ENCODE measurements around the gene ARL14. TPM values are rescaled to one million over a fixed set of nuclear protein-coding genes. Genes with fewer than 3 reads are reported as not detected.

The ARL14 gene
- total RNA-seq = 0.13 and 0.26 TPM in 2 replicates

DNA sequence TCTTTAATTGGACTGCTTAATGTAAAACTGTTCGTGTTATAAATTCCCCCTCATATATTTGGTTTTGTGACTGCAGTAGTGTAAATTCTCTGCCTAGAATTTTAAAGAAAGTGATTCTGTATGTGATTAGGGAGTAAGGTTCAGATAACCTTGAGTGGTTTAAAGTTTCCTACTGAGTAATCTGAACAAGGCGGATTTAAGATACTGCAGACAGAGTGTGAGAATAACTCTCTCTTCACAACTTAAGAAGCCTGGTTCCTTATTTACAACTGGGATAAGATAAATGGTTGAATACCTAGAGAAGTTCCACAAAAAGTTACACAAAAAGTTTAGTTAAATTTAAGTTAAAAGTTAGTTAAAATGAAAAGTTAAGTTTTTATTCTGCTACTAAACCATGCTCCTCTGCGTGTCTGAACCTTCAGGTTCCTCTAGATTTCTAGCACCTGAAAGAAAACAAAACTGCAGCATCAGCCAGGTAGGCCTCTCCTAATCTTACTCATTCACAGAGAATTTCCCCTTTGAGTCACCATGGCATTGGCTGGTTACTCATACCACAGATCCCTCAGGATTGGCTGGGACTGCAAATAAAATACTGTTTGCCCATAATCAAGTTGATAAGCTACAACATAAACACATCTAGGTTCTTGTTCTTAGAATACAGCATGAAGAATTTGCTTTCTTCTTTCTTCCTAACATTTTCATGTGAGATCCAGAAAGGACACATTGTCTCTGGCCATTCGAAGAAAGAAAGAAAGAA is at the start of gene ARL14:
Gene ARL14 (plus strand): TSS at position 614 of the 757 bp plus-strand sequence. CDS start 187 bp downstream, outside the sequence.
- peak; percentile 98 for DNase-seq (ENCODE audit: low read depth)
- no peak for FAIRE-seq
- H3K36me3 ChIP-seq (ENCODE audit: control insufficient read depth, insufficient read depth, low read length) = no peaks in the 10 kb centered on the region
- no peaks in the 10 kb centered on the region for H3K27me3 ChIP-seq (ENCODE audit: control insufficient read depth, insufficient read depth, low read length)
- TF ChIP-seq, protein P1, sequence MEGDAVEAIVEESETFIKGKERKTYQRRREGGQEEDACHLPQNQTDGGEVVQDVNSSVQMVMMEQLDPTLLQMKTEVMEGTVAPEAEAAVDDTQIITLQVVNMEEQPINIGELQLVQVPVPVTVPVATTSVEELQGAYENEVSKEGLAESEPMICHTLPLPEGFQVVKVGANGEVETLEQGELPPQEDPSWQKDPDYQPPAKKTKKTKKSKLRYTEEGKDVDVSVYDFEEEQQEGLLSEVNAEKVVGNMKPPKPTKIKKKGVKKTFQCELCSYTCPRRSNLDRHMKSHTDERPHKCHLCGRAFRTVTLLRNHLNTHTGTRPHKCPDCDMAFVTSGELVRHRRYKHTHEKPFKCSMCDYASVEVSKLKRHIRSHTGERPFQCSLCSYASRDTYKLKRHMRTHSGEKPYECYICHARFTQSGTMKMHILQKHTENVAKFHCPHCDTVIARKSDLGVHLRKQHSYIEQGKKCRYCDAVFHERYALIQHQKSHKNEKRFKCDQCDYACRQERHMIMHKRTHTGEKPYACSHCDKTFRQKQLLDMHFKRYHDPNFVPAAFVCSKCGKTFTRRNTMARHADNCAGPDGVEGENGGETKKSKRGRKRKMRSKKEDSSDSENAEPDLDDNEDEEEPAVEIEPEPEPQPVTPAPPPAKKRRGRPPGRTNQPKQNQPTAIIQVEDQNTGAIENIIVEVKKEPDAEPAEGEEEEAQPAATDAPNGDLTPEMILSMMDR (IDR thresholded peaks at IDR 0.05; ENCODE audit: insufficient read depth, low read length, severe bottlenecking) = no peak
- H3K4me3 ChIP-seq (ENCODE audit: low read depth, low read length) = no peak within 1 kb of the TSS

DNA sequence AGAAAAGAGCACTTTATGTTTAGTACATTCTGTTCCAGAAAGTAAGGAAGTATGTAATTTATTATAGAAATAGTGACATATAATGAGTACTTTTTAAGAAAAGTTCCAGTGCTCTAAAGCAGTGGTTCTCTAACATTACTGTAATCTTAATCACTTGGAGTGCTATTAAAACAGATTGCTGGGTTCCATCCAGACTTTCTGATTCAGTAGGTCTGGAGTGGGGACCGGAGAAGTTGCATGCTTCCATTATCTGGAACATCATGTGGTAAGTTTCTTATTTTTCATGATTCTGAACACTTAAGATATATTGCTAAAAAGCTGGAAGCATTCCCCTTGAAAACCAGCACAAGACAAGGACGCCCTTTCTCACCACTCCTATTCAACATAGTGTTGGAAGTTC is 47.5 kb upstream of the ARL14 start:
- Histone ChIP-seq H3K4me3 (ENCODE audit: low read depth, low read length) (no peak overlapping the region), H3K27me3 (ENCODE audit: control insufficient read depth, insufficient read depth, low read length) (no peaks in the 10 kb centered on the region), H3K36me3 (ENCODE audit: control insufficient read depth, insufficient read depth, low read length) (no peaks in the 10 kb centered on the region)
- DNase-seq (ENCODE audit: low read depth) (no peak), FAIRE-seq (no peak)
- TF ChIP-seq, protein P1 (IDR thresholded peaks at IDR 0.05; ENCODE audit: insufficient read depth, low read length, severe bottlenecking) = no peak

DNA sequence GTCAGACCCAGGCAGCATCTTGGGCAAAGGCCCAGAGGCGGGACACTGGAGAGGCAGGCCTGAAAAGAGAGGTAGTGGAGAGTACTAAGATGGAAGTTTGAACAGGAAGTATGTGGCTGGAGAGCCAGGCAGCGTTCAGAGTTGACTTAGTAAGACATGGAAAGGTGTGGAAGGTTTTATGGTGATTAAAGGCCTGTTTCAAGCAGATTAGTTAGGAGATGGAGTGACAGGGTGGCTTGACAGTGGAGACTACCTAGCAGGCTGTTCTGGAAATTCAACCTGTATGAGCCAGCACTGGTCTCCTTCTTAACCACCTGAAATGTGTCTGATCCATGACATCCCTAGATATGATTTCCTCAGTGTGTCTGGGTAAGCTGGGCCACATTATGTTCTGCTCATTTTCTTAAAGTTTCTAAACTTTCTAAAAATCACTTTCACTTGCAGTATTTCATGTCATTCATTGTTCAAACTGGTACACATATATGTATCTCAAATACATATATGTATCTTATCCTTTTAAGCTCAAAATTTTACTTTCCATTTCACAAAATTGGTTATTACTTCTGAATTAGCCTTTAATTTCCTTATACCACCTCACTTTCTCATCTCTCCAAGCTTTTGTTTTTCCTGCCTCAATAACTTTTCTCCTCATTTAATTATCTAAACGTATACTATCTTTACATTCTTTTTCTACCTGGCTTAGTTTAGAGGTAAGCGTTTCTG is 43.4 kb upstream of the ARL14 start:
- FAIRE-seq (no peak), DNase-seq (ENCODE audit: low read depth) (no peak)
- TF ChIP-seq, protein P1 (IDR thresholded peaks at IDR 0.05; ENCODE audit: insufficient read depth, low read length, severe bottlenecking) = no peak
- Histone ChIP-seq H3K27me3 (ENCODE audit: control insufficient read depth, insufficient read depth, low read length) (no peaks in the 10 kb centered on the region), H3K36me3 (ENCODE audit: control insufficient read depth, insufficient read depth, low read length) (no peaks in the 10 kb centered on the region), H3K4me3 (ENCODE audit: low read depth, low read length) (no peak overlapping the region)

DNA sequence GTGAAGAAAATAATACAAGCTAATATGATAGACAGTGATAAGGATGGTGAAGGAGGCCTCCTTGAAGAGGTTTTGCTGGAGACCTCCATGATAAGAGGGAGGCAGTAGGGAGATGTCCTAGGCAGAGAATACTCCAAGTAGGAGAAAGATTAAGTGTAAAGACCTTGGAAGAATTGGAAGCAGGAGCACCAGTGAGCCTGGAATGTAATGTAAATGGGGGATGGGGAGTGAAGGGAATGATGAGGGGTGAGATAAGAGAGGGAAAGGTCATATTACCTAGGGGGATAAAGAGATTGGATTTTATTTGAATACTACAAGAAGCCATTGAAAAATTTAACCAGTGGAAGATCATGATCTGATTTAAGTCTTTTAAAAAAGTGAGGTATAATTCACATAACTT is 41.7 kb upstream of the ARL14 start:
- H3K4me3 ChIP-seq (ENCODE audit: low read depth, low read length) = no peak overlapping the region
- TF ChIP-seq, protein P1 (IDR thresholded peaks at IDR 0.05; ENCODE audit: insufficient read depth, low read length, severe bottlenecking) = no peak
- no peaks in the 10 kb centered on the region for H3K36me3 ChIP-seq (ENCODE audit: control insufficient read depth, insufficient read depth, low read length)
- no peak for DNase-seq (ENCODE audit: low read depth)
- no peaks in the 10 kb centered on the region for H3K27me3 ChIP-seq (ENCODE audit: control insufficient read depth, insufficient read depth, low read length)
- no peak for FAIRE-seq

DNA sequence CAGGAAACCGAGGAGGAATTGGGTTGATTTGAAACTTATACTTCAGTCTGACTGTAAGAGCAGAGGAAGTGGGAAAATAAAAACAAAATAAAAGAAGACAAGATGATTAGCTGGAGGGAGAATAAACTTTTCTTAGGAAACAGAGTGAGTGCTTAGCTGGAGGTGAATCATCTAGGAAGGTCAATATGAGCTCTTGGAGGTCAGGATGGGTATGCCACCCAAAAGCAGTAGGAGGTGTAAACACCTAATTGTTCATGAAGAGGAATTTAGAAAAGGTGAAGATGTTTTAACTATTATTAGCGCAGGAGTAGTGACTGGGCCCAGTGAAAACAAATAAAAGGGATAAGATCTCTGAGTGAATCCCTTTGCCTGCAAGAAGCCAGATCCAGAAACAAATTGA is 39.9 kb upstream of the ARL14 start:
- H3K4me3 ChIP-seq (ENCODE audit: low read depth, low read length) = no peak overlapping the region
- DNase-seq (ENCODE audit: low read depth) = no peak
- TF ChIP-seq, protein P1 (IDR thresholded peaks at IDR 0.05; ENCODE audit: insufficient read depth, low read length, severe bottlenecking) = no peak
- FAIRE-seq = no peak
- H3K36me3 ChIP-seq (ENCODE audit: control insufficient read depth, insufficient read depth, low read length) = no peaks in the 10 kb centered on the region
- H3K27me3 ChIP-seq (ENCODE audit: control insufficient read depth, insufficient read depth, low read length) = no peaks in the 10 kb centered on the region
